ENCODE results near the gene SH3RF1.

DNA sequence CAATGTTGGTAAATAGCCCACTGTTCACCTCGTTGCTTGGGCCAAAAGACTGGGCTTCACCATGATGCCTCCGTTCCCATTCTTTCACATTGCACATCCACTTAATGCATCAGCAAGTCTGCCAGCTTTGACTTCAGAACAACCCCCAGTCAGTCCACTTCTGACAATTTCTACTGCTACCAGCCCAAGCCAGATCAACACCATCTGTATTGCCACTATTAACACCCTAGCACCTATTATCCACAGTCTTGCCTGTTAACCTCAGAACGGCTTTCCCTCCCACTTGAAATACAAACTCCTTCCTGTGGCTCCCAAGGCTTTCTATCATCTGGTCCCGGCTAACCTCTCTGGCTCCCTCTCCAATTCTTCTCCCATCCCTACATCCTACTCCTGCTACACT is 95.7 kb downstream of the SH3RF1 start:
- TF ChIP-seq FOXK2 (IDR thresholded peaks at IDR 0.05) (no peak), ZNF207 (IDR thresholded peaks at IDR 0.05; ENCODE audit: borderline replicate concordance) (no peak), HDAC6 (IDR thresholded peaks at IDR 0.05; ENCODE audit: unreplicated experiment) (no peak), TAF1 (IDR thresholded peaks at IDR 0.05; ENCODE audit: borderline replicate concordance, low read depth, low read length) (no peak), FOS (IDR thresholded peaks at IDR 0.05; ENCODE audit: borderline replicate concordance, extremely low read depth, insufficient read length) (no peak), SRF (IDR thresholded peaks at IDR 0.05; ENCODE audit: low read depth in 2 of 2, low read length in 2 of 2) (no peak)
- TF ChIP-seq, protein P1, sequence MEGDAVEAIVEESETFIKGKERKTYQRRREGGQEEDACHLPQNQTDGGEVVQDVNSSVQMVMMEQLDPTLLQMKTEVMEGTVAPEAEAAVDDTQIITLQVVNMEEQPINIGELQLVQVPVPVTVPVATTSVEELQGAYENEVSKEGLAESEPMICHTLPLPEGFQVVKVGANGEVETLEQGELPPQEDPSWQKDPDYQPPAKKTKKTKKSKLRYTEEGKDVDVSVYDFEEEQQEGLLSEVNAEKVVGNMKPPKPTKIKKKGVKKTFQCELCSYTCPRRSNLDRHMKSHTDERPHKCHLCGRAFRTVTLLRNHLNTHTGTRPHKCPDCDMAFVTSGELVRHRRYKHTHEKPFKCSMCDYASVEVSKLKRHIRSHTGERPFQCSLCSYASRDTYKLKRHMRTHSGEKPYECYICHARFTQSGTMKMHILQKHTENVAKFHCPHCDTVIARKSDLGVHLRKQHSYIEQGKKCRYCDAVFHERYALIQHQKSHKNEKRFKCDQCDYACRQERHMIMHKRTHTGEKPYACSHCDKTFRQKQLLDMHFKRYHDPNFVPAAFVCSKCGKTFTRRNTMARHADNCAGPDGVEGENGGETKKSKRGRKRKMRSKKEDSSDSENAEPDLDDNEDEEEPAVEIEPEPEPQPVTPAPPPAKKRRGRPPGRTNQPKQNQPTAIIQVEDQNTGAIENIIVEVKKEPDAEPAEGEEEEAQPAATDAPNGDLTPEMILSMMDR (IDR thresholded peaks at IDR 0.05 in 2 of 3, conservative IDR thresholded peaks at IDR 0.05 in 1 of 3; ENCODE audit: control insufficient read depth in 2 of 3, extremely low read depth in 1 of 3, insufficient read depth in 1 of 3, low read depth in 3 of 3, low read length in 3 of 3) = no peak
- TF ChIP-seq, protein P2, sequence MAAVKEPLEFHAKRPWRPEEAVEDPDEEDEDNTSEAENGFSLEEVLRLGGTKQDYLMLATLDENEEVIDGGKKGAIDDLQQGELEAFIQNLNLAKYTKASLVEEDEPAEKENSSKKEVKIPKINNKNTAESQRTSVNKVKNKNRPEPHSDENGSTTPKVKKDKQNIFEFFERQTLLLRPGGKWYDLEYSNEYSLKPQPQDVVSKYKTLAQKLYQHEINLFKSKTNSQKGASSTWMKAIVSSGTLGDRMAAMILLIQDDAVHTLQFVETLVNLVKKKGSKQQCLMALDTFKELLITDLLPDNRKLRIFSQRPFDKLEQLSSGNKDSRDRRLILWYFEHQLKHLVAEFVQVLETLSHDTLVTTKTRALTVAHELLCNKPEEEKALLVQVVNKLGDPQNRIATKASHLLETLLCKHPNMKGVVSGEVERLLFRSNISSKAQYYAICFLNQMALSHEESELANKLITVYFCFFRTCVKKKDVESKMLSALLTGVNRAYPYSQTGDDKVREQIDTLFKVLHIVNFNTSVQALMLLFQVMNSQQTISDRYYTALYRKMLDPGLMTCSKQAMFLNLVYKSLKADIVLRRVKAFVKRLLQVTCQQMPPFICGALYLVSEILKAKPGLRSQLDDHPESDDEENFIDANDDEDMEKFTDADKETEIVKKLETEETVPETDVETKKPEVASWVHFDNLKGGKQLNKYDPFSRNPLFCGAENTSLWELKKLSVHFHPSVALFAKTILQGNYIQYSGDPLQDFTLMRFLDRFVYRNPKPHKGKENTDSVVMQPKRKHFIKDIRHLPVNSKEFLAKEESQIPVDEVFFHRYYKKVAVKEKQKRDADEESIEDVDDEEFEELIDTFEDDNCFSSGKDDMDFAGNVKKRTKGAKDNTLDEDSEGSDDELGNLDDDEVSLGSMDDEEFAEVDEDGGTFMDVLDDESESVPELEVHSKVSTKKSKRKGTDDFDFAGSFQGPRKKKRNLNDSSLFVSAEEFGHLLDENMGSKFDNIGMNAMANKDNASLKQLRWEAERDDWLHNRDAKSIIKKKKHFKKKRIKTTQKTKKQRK (IDR thresholded peaks at IDR 0.05; ENCODE audit: low read depth, low read length) = no peak
- TF ChIP-seq, protein P3, sequence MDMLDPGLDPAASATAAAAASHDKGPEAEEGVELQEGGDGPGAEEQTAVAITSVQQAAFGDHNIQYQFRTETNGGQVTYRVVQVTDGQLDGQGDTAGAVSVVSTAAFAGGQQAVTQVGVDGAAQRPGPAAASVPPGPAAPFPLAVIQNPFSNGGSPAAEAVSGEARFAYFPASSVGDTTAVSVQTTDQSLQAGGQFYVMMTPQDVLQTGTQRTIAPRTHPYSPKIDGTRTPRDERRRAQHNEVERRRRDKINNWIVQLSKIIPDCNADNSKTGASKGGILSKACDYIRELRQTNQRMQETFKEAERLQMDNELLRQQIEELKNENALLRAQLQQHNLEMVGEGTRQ (IDR thresholded peaks at IDR 0.05; ENCODE audit: borderline replicate concordance, low read depth, low read length) = no peak
- TF ChIP-seq, protein P4, sequence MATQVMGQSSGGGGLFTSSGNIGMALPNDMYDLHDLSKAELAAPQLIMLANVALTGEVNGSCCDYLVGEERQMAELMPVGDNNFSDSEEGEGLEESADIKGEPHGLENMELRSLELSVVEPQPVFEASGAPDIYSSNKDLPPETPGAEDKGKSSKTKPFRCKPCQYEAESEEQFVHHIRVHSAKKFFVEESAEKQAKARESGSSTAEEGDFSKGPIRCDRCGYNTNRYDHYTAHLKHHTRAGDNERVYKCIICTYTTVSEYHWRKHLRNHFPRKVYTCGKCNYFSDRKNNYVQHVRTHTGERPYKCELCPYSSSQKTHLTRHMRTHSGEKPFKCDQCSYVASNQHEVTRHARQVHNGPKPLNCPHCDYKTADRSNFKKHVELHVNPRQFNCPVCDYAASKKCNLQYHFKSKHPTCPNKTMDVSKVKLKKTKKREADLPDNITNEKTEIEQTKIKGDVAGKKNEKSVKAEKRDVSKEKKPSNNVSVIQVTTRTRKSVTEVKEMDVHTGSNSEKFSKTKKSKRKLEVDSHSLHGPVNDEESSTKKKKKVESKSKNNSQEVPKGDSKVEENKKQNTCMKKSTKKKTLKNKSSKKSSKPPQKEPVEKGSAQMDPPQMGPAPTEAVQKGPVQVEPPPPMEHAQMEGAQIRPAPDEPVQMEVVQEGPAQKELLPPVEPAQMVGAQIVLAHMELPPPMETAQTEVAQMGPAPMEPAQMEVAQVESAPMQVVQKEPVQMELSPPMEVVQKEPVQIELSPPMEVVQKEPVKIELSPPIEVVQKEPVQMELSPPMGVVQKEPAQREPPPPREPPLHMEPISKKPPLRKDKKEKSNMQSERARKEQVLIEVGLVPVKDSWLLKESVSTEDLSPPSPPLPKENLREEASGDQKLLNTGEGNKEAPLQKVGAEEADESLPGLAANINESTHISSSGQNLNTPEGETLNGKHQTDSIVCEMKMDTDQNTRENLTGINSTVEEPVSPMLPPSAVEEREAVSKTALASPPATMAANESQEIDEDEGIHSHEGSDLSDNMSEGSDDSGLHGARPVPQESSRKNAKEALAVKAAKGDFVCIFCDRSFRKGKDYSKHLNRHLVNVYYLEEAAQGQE (IDR thresholded peaks at IDR 0.05; ENCODE audit: low read depth, low read length) = no peak
- TF ChIP-seq, protein P5, sequence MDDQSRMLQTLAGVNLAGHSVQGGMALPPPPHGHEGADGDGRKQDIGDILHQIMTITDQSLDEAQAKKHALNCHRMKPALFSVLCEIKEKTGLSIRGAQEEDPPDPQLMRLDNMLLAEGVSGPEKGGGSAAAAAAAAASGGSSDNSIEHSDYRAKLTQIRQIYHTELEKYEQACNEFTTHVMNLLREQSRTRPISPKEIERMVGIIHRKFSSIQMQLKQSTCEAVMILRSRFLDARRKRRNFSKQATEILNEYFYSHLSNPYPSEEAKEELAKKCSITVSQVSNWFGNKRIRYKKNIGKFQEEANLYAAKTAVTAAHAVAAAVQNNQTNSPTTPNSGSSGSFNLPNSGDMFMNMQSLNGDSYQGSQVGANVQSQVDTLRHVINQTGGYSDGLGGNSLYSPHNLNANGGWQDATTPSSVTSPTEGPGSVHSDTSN (IDR thresholded peaks at IDR 0.05; ENCODE audit: insufficient replicate concordance, low read depth, low read length) = no peak

Measured in GM12878 (cell line).